Astrocyte of the spinal cord (primary cell): ENCODE measurements around the gene HNF1B.

Source experiments
- DNase-seq: peaks from one replicate; pipeline ENCODE4 v3.0.0; 2011; ENCODE audit warnings: low read depth, low spot score
- H3K4me3 ChIP-seq: 2 replicates; pipeline ENCODE4 v1.5.1; 2011; ENCODE audit warnings: low read depth, mild to moderate bottlenecking, low read length, moderate library complexity
- CTCF ChIP-seq: IDR thresholded peaks from 2 replicates; pipeline ENCODE4 v1.5.1; 2012; ENCODE audit warnings: low read depth, mild to moderate bottlenecking, low read length, inconsistent platforms
- in situ Hi-C: cut with HindIII; loops from 2 replicates; pipeline ENCODE4 v1.10.0; 2017; ENCODE audit warnings: low sequenced_read_pairs

The HNF1B gene

GRCh38 chr17:37729905-37730304 is 15.0 kb downstream of the HNF1B start:
- H3K4me3 ChIP-seq, result no peak overlapping the region
- no peak for TF ChIP-seq CTCF
- DNase-seq, result no peak
- in situ Hi-C loops, result no loop called here

- no peak overlapping the region for H3K4me3 ChIP-seq
- in situ Hi-C loops, result no loop called here
- TF ChIP-seq CTCF, result no peak
- DNase-seq, result no peak
These were observed 17.8 kb downstream of the HNF1B start for GRCh38 chr17:37726891-37727675.

- no peak overlapping the region for H3K4me3 ChIP-seq
- TF ChIP-seq CTCF, result no peak
- DNase-seq, result no peak
- in situ Hi-C loops, result no loop called here
These were observed 18.6 kb downstream of the HNF1B start for GRCh38 chr17:37726248-37726647.

- TF ChIP-seq CTCF, result no peak
- in situ Hi-C loops, result no loop called here
- DNase-seq, result no peak
- H3K4me3 ChIP-seq, result no peak overlapping the region
These were observed 19.2 kb downstream of the HNF1B start for GRCh38 chr17:37725601-37726146.

GRCh38 chr17:37725021-37725595 is 19.8 kb downstream of the HNF1B start:
- no peak for TF ChIP-seq CTCF
- no peak overlapping the region for H3K4me3 ChIP-seq
- in situ Hi-C loops, result no loop called here
- DNase-seq, result no peak

- in situ Hi-C loops, result no loop called here
- H3K4me3 ChIP-seq, result no peak overlapping the region
- DNase-seq, result no peak
- no peak for TF ChIP-seq CTCF
These were observed 23.9 kb downstream of the HNF1B start for GRCh38 chr17:37720989-37721388.
